T-helper 1 cell treated with Interleukin-12 subunit alpha and Interleukin-12 subunit beta and Interleukin-4 antibody, amounts not matched to agents 30 ng/mL and 1 ng/mL, for 36 hours (primary cell): Measurements from ENCODE around the gene HNF1A. TPM values are rescaled to one million over a fixed set of nuclear protein-coding genes. Genes with fewer than 3 reads are reported as not detected.

Experiments
- intact Hi-C: fragments of 100-400 bp; cut with micrococcal nuclease; formaldehyde crosslinking; loops from one replicate; pipeline ENCODE4 v1.15.1; 2024
- total RNA-seq: library from RNA; stranded (reverse); gene quantifications from 2 replicates; pipeline ENCODE4 v1.2.3, GENCODE V29; 2022

The HNF1A gene
- total RNA-seq, 1 donor from 2014 or later = not detected

DNA sequence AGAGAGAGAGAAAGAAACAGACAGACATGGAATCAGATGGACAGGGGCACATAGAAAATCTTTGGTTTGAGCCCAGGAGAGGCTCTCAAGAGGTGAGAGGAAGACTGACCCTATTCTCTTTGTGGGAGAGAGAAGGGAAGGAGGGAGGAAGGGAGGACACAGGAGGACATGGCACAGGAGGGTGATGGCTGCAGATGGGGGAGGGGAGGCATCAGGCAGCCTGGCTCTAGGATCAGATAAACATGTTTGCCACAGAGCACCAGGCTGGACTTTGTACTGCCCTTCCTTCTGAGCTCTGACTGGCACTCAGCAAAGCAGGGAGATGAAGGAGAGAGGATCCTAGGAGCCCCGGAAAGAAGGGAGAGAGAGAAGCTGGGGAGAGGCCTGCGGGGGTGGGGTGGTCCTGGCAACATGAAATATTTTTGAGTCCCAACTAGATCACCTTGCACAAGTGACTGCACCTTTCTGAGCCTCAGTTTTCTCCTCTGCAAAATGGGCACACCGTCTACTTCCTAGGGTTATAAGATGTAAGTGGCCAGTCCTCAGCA, 6.1 kb downstream of the HNF1A start:
- intact Hi-C loops = no loop called here

GRCh38 chr12:120988234-120988633, 9.9 kb downstream of the HNF1A start:
- intact Hi-C loops = no loop called here

DNA sequence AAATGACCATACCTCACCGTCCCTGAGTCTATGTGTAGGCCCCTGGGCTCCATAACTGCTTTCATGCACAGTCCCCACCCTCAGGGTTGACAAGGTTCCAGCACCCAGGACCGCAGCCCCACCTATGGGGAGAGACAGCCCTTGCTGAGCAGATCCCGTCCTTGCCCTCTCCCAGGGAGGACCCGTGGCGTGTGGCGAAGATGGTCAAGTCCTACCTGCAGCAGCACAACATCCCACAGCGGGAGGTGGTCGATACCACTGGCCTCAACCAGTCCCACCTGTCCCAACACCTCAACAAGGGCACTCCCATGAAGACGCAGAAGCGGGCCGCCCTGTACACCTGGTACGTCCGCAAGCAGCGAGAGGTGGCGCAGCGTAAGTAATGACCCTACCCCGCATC, 10.3 kb downstream of the HNF1A start:
- intact Hi-C loops = no loop called here

DNA sequence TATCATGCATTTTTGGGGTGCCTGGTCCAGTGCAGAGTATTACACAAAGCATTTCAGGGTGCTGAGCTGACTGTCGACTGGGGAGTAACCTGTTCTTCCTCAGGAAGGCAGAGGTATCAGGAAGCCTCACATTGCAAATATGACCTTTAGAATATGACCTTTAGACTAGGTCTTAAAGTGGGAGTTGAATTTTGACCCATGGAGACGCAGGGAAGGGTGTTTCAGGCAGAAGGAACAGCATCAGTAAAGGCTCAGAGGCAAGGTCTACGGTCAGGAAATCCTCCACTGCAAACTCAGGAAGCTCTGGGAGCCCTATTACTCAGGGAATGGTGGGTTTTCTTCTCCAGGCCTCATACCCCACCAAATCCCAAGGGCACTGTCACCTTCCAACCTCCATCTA, 11.3 kb downstream of the HNF1A start:
- intact Hi-C loops = no loop called here

- intact Hi-C loops = no loop called here
Observed at GRCh38 chr12:120990487-120991055, 12.2 kb downstream of the HNF1A start.

DNA sequence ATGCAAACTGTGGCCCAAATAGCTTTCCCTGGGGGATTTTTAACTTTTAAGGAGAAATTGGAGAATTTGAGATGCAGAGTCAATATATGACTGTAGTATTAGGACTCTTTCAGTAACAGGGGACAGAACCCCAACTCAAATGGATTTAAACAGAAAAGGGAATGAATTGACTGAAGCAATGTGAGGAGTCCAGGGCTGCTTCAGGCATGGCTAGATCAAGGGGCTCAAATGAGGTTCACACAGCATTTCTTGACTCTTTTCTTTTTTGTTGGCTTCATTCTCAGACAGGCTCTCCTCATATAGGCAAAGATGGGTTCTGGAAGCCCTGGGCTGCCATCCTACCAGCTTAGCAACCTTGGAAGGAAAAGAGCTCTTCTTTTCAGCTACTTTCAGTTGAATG, 13.6 kb downstream of the HNF1A start:
- intact Hi-C loops = no loop called here

GRCh38 chr12:120992989-120993388, 14.6 kb downstream of the HNF1A start:
- intact Hi-C loops = no loop called here

DNA sequence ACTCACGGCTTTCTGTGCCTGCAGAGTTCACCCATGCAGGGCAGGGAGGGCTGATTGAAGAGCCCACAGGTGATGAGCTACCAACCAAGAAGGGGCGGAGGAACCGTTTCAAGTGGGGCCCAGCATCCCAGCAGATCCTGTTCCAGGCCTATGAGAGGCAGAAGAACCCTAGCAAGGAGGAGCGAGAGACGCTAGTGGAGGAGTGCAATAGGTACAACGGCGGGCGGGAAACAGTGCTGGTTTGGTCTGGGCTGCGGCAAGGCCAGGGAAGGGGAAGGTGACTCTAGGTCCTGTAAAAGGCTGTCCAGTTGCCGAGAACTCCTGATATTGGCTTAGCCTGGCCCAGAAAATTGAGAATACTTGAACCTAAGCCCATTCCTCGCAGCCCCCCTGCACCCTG, 15.2 kb downstream of the HNF1A start:
- intact Hi-C loops = no loop called here

- intact Hi-C loops = no loop called here
Observed at GRCh38 chr12:120994059-120994458, 15.7 kb downstream of the HNF1A start.

DNA sequence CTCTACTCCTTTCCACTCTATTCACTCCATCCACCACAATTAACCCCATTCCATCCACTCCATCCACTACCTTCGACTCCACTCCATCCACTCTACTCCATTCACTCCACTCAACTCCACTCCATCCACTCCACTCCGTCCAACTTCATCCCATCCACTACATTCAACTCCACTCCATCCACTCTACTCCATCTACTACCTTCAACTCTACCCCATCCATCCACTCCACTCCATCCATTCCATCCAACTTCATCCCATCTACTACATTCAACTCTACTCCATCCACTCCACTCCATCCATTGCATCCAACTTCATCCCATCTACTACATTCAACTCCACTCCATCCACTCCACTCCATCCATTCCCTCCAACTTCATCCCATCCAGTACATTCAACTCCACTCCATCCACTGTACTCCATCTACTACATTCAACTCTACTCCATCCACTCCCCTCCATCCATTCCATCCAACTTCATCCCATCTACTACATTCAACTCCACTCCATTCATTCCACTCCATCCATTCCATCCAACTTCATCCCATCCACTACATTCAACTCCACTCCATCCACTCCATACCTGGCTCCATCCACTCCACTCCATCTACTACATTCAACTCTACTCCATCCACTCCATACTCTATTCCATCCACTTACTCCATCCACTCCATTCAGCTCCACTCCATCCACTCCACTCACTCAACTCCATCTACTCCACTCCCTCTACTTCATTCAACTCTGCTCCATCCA, 16.4 kb downstream of the HNF1A start:
- intact Hi-C loops = no loop called here

GRCh38 chr12:120996133-120996746, 17.9 kb downstream of the HNF1A start:
- intact Hi-C loops = no loop called here

GRCh38 chr12:120997448-120997847, 19.1 kb downstream of the HNF1A start:
- intact Hi-C loops = no loop called here

DNA sequence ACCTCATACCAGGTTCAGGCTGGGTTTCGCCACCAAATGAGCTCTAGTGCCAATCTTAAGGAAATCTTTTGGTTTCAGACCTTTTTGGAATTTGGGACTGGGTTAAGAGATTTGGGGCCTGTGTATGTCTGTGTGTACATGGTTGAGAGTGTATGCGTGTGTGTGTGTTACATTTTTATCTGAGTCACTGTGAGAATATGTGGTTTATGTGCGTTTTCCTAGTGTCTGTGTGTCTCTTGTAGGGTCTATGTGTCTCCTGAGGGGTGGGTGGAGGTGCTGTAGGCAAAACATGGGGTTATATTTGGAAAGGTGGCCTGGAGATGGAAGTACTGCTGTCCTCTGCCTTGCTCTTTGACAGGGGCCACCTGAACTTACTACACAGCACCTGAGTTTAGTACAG, 20.1 kb downstream of the HNF1A start:
- intact Hi-C loops = no loop called here

DNA sequence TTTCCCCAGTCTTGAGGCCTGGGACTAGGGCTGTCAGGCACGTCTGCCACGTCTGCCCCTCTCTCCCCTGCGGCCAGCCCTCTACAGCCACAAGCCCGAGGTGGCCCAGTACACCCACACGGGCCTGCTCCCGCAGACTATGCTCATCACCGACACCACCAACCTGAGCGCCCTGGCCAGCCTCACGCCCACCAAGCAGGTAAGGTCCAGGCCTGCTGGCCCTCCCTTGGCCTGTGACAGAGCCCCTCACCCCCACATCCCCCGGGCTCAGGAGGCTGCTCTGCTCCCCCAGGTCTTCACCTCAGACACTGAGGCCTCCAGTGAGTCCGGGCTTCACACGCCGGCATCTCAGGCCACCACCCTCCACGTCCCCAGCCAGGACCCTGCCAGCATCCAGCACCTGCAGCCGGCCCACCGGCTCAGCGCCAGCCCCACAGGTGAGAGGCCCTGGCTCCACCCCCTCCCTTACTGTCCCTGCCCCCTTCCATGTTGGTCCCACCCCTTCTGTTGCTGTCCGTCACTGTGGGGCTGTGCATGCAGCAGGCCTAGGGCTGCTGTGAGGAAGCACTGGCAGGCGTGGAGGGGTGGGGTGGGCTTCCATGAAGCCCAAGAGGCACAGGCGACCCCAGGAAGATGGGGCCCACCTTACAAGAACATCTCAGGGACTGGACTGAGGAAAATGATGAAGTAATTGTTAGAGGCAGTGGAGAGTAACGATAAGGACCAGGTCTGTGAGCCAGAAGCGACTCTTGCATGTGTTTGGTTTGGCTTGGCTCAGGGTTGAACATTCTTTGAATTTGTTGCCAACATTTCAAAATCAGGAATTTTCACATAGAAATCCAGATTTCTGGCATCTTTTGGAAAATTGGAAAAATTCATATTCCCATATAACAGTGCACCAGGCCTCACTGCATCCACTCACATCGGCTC, 21.1 kb downstream of the HNF1A start:
- intact Hi-C loops = no loop called here

DNA sequence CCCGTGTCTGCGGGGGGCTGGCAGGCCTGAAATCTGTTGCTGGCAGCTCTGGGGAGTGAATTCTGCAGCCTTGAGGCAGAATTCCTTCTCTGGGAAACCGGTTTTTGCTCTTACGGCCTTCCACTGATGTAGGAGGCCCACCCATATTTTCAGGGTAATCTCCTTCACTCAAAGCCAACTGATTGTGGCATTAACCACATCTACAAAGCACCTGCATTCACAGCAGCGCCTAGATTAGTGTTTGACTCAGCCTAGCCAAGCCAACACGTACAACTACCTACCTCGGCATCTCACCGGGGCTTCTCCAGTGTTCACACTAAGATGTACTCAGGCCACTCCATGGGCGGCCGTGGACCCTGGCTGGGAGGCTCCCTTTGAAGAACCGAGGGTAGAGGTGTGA, 22.2 kb downstream of the HNF1A start:
- intact Hi-C loops = no loop called here

DNA sequence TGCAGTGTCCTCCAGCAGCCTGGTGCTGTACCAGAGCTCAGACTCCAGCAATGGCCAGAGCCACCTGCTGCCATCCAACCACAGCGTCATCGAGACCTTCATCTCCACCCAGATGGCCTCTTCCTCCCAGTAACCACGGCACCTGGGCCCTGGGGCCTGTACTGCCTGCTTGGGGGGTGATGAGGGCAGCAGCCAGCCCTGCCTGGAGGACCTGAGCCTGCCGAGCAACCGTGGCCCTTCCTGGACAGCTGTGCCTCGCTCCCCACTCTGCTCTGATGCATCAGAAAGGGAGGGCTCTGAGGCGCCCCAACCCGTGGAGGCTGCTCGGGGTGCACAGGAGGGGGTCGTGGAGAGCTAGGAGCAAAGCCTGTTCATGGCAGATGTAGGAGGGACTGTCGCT, 22.7 kb downstream of the HNF1A start:
- intact Hi-C loops = no loop called here

- intact Hi-C loops = no loop called here
Observed at GRCh38 chr12:121001841-121002483, 23.6 kb downstream of the HNF1A start.

DNA sequence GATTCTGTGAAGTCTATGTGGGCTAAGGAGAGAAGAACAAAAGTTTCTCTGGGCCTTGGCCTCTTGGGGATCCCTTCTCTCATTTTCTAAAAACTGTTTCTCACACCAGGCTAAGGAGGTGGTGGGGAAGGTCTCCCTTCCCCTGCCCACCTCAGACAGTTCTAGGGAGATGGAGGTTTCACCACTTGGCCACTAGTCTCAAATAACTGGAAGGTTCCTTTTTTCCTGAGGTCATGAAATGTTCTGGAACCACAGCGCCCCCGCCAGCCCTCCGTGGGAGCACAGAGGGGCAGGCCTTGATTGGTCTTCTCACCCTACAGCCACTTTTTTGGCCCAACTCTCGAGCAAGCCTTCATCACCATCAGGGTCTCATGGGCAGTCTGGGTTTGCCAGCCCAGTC, 25.3 kb downstream of the HNF1A start:
- intact Hi-C loops = no loop called here

GRCh38 chr12:121004253-121004815, 26.0 kb downstream of the HNF1A start:
- intact Hi-C loops = no loop called here

DNA sequence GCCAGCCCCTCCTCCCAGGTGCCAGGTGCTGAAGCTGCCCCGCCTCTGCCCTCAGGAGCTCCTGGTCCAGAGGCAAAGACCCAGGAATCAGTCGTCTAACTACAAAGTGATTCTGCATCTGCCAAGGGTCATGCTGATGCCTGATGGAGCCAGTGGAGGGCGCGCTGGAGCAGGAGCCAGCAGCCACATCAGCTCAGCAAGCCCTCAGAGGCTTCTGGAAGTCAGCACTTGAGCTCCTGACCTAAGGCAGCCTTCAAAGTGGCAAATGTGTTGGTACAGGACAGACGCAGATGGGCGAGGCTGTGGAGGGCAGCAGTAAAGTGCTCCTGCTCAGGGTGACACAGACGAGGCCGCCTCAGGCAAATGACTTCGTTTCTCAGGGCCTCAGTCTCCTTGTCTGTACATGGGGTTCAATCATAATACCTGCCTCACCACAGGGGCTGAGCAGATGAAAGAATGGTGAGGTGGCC, 27.0 kb downstream of the HNF1A start:
- intact Hi-C loops = loop anchor here (1.0 kb wide), 5 partner anchors 11 to 105 kb away; partner anchors contain the start of gene C12orf43
